ENCODE data around the gene BEST3. TPM values are rescaled to one million over a fixed set of nuclear protein-coding genes. Genes with fewer than 3 reads are reported as not detected.

The BEST3 gene
- total RNA-seq, 1 donor, result under 0.01 TPM

- peak overlapping the region; percentile 73 for H3K27ac ChIP-seq (ENCODE audit: low read depth, low read length)
- no peaks in the 10 kb centered on the region for H3K79me2 ChIP-seq (ENCODE audit: insufficient read depth, low read length)
- peaks cover 12% of the 10 kb centered on the region for H3K4me1 ChIP-seq (ENCODE audit: insufficient read depth, low read length)
- H4K20me1 ChIP-seq (ENCODE audit: insufficient read depth, low read length), result no peaks in the 10 kb centered on the region
- H2AFZ ChIP-seq (ENCODE audit: low read length), result peak overlapping the region; percentile 13
- no peaks in the 10 kb centered on the region for H3K36me3 ChIP-seq (ENCODE audit: insufficient read depth, low read length)
- H3K27me3 ChIP-seq (ENCODE audit: insufficient read depth, low read length), result no peaks in the 10 kb centered on the region
- no peak for TF ChIP-seq CTCF (IDR thresholded peaks at IDR 0.05; ENCODE audit: extremely low read depth, low read depth, low read length)
- H3K4me3 ChIP-seq (ENCODE audit: insufficient read depth, low read length), result no peak overlapping the region
- no peaks in the 10 kb centered on the region for H3K9me3 ChIP-seq (ENCODE audit: low read depth, low read length)
- DNase-seq (ENCODE audit: insufficient read length, low spot score, missing footprints), result peak; percentile 68
- peak overlapping the region; percentile 51 for H3K4me2 ChIP-seq (ENCODE audit: insufficient read depth, low read length)
Measured at GRCh38 chr12:69648476-69648875, 50.6 kb downstream of the BEST3 start.

GRCh38 chr12:69647178-69647577 is 51.9 kb downstream of the BEST3 start:
- H3K27ac ChIP-seq (ENCODE audit: low read depth, low read length), result no peak overlapping the region
- H4K20me1 ChIP-seq (ENCODE audit: insufficient read depth, low read length), result no peaks in the 10 kb centered on the region
- H3K4me2 ChIP-seq (ENCODE audit: insufficient read depth, low read length), result no peak overlapping the region
- H3K27me3 ChIP-seq (ENCODE audit: insufficient read depth, low read length), result no peaks in the 10 kb centered on the region
- H3K9me3 ChIP-seq (ENCODE audit: low read depth, low read length), result no peaks in the 10 kb centered on the region
- no peak for DNase-seq (ENCODE audit: insufficient read length, low spot score, missing footprints)
- H3K4me3 ChIP-seq (ENCODE audit: insufficient read depth, low read length), result no peak overlapping the region
- H3K79me2 ChIP-seq (ENCODE audit: insufficient read depth, low read length), result no peaks in the 10 kb centered on the region
- H3K36me3 ChIP-seq (ENCODE audit: insufficient read depth, low read length), result no peaks in the 10 kb centered on the region
- peak overlapping the region; percentile 38 for H2AFZ ChIP-seq (ENCODE audit: low read length)
- TF ChIP-seq CTCF (IDR thresholded peaks at IDR 0.05; ENCODE audit: extremely low read depth, low read depth, low read length), result no peak
- H3K4me1 ChIP-seq (ENCODE audit: insufficient read depth, low read length), result peaks cover 12% of the 10 kb centered on the region

GRCh38 chr12:69645031-69645430 is 54.1 kb downstream of the BEST3 start:
- no peak overlapping the region for H3K4me2 ChIP-seq (ENCODE audit: insufficient read depth, low read length)
- peaks cover 12% of the 10 kb centered on the region for H3K4me1 ChIP-seq (ENCODE audit: insufficient read depth, low read length)
- H3K27me3 ChIP-seq (ENCODE audit: insufficient read depth, low read length), result no peaks in the 10 kb centered on the region
- no peaks in the 10 kb centered on the region for H3K36me3 ChIP-seq (ENCODE audit: insufficient read depth, low read length)
- no peak overlapping the region for H3K27ac ChIP-seq (ENCODE audit: low read depth, low read length)
- H3K4me3 ChIP-seq (ENCODE audit: insufficient read depth, low read length), result no peak overlapping the region
- TF ChIP-seq CTCF (IDR thresholded peaks at IDR 0.05; ENCODE audit: extremely low read depth, low read depth, low read length), result no peak
- no peaks in the 10 kb centered on the region for H3K79me2 ChIP-seq (ENCODE audit: insufficient read depth, low read length)
- DNase-seq (ENCODE audit: insufficient read length, low spot score, missing footprints), result no peak
- no peaks in the 10 kb centered on the region for H4K20me1 ChIP-seq (ENCODE audit: insufficient read depth, low read length)
- H3K9me3 ChIP-seq (ENCODE audit: low read depth, low read length), result no peaks in the 10 kb centered on the region
- no peak overlapping the region for H2AFZ ChIP-seq (ENCODE audit: low read length)

GRCh38 chr12:69644511-69644910 is 54.6 kb downstream of the BEST3 start:
- H3K36me3 ChIP-seq (ENCODE audit: insufficient read depth, low read length), result no peaks in the 10 kb centered on the region
- H3K9me3 ChIP-seq (ENCODE audit: low read depth, low read length), result no peaks in the 10 kb centered on the region
- no peak for DNase-seq (ENCODE audit: insufficient read length, low spot score, missing footprints)

More at GRCh38 chr12:69644511-69644910, 54.6 kb downstream of the BEST3 start:
- Histone ChIP-seq H4K20me1 (ENCODE audit: insufficient read depth, low read length) (no peaks in the 10 kb centered on the region), H3K27me3 (ENCODE audit: insufficient read depth, low read length) (no peaks in the 10 kb centered on the region), H3K79me2 (ENCODE audit: insufficient read depth, low read length) (no peaks in the 10 kb centered on the region), H3K4me2 (ENCODE audit: insufficient read depth, low read length) (no peak overlapping the region), H3K4me3 (ENCODE audit: insufficient read depth, low read length) (no peak overlapping the region), H2AFZ (ENCODE audit: low read length) (no peak overlapping the region), H3K27ac (ENCODE audit: low read depth, low read length) (peak overlapping the region; percentile 8), H3K4me1 (ENCODE audit: insufficient read depth, low read length) (peaks cover 12% of the 10 kb centered on the region)
- TF ChIP-seq CTCF (IDR thresholded peaks at IDR 0.05; ENCODE audit: extremely low read depth, low read depth, low read length), result no peak

All from osteoblast (primary cell).